ENCODE data around the gene PMEPA1. TPM values are rescaled to one million over a fixed set of nuclear protein-coding genes. Genes with fewer than 3 reads are reported as not detected.

The PMEPA1 gene
- total RNA-seq: 34.8 TPM
- long read RNA-seq, full-length matches to known transcripts: 40 of 76 reads
- long read RNA-seq, partial matches to known transcripts: 5 of 76 reads
- long read RNA-seq, other reads (novel, unspliced or antisense): 31 of 76 reads

GRCh38 chr20:57709823-57710799, at the start of gene PMEPA1:
Gene PMEPA1, minus strand, starts transcription at chr20:57710015. Its CDS starts 433 bp downstream, at chr20:57709582.
- peak; percentile 95 for DNase-seq (ENCODE audit: low spot score)
- intact Hi-C loops (cut with DNase I): loop anchor here (2.0 to 10.0 kb wide), 4 partner anchors 39 to 315 kb away; partner anchors contain the start of gene RBM38

- intact Hi-C loops (cut with DNase I): no loop called here
- DNase-seq (ENCODE audit: low spot score): no peak
Observed at GRCh38 chr20:57757767-57758166, 48.0 kb upstream of the PMEPA1 start.

GRCh38 chr20:57756921-57757320, 47.1 kb upstream of the PMEPA1 start:
- DNase-seq (ENCODE audit: low spot score): peak; percentile 33
- intact Hi-C loops (cut with DNase I): no loop called here

GRCh38 chr20:57756213-57756612, 46.4 kb upstream of the PMEPA1 start:
- DNase-seq (ENCODE audit: low spot score): peak; percentile 46
- intact Hi-C loops (cut with DNase I): no loop called here

DNA sequence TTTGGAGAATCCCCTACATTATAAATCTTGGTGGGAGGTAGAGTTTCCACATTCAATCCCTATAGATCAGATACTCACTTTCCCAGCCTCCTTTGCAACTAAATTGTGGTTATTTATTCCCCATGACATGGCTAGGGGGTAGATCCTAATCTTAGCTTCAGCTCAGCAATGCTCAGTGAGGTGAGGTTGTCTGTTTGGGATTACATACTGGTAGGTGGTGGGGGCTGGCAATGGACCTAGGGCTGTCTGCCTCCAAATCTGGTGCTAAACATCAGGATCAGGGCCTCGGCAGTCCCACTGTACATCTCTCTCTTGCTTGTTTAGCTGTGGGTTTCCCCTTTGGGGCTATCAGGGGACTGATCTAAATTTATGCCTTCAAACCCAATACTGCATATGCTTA, 45.8 kb upstream of the PMEPA1 start:
- intact Hi-C loops (cut with DNase I): no loop called here
- DNase-seq (ENCODE audit: low spot score): peak; percentile 26

DNA sequence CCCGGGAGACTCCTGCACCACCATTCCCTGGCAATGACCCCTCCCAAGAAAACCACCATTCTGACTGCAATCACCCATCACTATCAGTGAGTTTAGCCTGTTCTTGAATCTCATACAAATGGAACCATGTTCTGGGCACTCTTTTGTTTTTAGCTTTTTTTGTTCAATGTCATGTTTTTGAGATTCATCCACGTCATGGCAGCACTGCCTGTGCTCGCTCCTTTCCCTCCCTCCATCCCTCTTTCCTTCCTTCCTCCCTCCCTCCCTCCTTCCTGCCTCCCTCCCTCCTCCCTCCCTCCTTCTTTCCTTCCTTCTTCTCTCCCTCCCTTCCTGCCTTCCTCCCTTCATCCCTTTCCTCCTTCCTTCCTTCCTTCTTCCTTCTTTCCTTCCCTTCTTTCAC, 44.4 kb upstream of the PMEPA1 start:
- intact Hi-C loops (cut with DNase I): no loop called here
- no peak for DNase-seq (ENCODE audit: low spot score)

- DNase-seq (ENCODE audit: low spot score): peak; percentile 62
Observed at GRCh38 chr20:57753332-57754164, 43.7 kb upstream of the PMEPA1 start.

GRCh38 chr20:57751411-57751810, 41.6 kb upstream of the PMEPA1 start:
- DNase-seq (ENCODE audit: low spot score): peak; percentile 24
- intact Hi-C loops (cut with DNase I): no loop called here

More at GRCh38 chr20:57753332-57754164, 43.7 kb upstream of the PMEPA1 start:
- intact Hi-C loops (cut with DNase I): no loop called here

- intact Hi-C loops (cut with DNase I): loop anchor here (2.0 kb wide), 1 partner anchor 39 kb away; the partner anchor contains the start of gene PMEPA1
- no peak for DNase-seq (ENCODE audit: low spot score)
Observed at GRCh38 chr20:57749869-57750268, 40.1 kb upstream of the PMEPA1 start.

DNA sequence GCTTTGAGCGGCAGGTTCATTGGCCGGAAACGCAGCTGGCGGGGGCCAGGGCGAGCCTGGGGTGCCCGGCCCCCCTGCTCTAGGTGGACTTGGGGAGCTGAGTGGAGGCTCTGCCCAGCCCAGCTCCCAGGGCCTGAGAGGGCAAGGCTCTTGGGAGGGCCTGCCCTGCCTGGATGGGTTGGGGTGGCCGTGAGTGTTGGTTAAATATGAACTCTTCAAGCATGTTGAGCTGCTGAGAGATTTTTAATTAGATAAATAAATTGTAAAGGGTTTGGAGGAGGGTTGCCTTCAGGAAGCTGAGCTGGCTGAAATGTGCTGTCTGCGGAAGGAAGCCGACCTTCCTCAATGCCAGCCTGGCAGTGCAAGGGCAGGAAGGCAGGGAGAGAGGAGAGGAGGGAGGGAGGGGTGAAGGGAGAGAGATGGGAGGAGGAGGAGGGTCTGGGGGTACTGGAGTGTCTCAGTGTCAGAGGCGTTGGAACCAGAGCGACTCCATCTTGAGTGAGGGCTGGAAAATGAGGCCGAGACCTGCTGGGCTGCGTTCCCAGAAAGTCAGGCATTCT, 39.4 kb upstream of the PMEPA1 start:
- intact Hi-C loops (cut with DNase I): loop anchor here (2.0 kb wide), 1 partner anchor 38 kb away; the partner anchor contains the start of gene PMEPA1
- DNase-seq (ENCODE audit: low spot score): peak; percentile 64

GRCh38 chr20:57748601-57749130, 38.9 kb upstream of the PMEPA1 start:
- intact Hi-C loops (cut with DNase I): loop anchor here (2.0 kb wide), 1 partner anchor 38 kb away; the partner anchor contains the start of gene PMEPA1

GRCh38 chr20:57747861-57748481, 38.2 kb upstream of the PMEPA1 start:
- intact Hi-C loops (cut with DNase I): loop anchor here (2.0 kb wide), 1 partner anchor 37 kb away; the partner anchor contains the start of gene PMEPA1
- DNase-seq (ENCODE audit: low spot score): peak; percentile 38

More at GRCh38 chr20:57748601-57749130, 38.9 kb upstream of the PMEPA1 start:
- peak; percentile 89 for DNase-seq (ENCODE audit: low spot score)

- intact Hi-C loops (cut with DNase I): no loop called here
- no peak for DNase-seq (ENCODE audit: low spot score)
Observed at GRCh38 chr20:57746832-57747404, 37.1 kb upstream of the PMEPA1 start.

- intact Hi-C loops (cut with DNase I): no loop called here
- DNase-seq (ENCODE audit: low spot score): no peak
Observed at GRCh38 chr20:57746201-57746600, 36.4 kb upstream of the PMEPA1 start.

GRCh38 chr20:57744206-57744605, 34.4 kb upstream of the PMEPA1 start:
- DNase-seq (ENCODE audit: low spot score): no peak
- intact Hi-C loops (cut with DNase I): no loop called here

DNA sequence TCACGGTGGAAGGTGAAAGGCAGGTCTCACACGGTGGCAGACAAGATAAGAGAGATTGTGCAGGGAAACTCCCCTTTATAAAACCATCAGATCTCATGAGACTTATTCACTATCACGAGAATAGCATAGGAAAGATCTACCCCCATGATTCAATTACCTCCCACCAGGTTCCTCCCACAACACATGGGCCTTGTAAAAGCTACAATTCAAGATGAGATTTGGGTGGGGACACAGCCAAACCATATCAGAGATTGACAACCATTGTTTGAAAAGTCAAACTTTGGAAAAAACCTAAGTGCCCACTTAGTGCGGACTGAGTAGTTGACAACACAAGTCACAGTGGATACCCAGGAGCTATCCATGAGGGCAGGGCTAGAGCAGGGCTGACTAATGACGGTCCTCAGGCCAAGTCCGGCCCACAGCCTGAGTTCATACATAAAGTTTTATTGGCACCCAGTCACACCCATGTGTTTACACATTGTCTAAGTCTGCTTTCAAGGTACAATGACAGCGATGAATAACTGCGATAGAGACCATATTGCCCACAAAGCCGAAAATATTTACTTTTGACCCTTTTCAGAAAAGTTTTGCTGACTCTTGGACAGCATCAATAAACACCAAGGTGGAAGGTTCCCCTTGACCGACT, 33.8 kb upstream of the PMEPA1 start:
- DNase-seq (ENCODE audit: low spot score): no peak

GRCh38 chr20:57742507-57743181, 32.8 kb upstream of the PMEPA1 start:
- no peak for DNase-seq (ENCODE audit: low spot score)
- intact Hi-C loops (cut with DNase I): no loop called here

More for the DNA sequence above, 33.8 kb upstream of the PMEPA1 start:
- intact Hi-C loops (cut with DNase I): no loop called here

Measured in cardiac septum (tissue), 1 donor.